ENCODE results near the gene HIVEP3. TPM values are rescaled to one million over a fixed set of nuclear protein-coding genes. Genes with fewer than 3 reads are reported as not detected.

Gene HIVEP3
- polyA plus RNA-seq, 3 donors, result 3.3 to 4.0 (median 3.7) TPM

DNA sequence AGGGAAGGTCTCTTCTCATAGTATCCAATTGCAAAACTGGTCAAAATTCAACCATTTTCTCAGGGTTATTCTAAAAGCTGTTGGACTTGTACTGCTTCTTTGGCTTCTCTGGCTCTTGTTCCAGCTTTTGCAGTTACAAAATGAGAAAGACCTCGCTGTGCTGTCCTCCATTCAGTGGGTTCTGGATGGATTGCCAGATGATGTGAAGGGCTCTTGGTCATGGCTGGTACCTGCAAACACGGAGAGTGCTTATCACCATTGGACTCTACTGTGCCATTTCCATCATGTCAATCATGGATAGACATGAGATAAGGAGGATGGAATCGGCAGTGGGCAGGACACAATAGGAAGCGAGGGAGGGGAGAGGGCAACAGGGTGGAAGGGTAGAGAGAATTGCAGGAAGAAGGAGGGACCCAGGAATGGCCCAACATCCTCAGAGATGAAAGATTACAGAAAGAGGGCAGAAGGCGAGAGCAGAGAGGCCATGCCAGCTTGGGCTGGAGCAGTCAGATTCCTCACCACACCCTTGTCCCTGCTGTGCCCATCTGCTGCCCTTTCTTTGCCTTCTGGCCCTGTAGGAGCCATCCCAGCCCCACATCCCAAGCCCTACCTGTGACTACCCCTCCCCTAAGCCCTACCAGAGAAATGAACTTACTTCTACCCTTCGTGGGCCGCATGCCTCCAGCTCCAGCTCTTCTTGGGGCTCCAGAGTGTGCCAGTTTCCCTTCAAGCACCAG, 70.3 kb downstream of the HIVEP3 start:
- DNase-seq, result no peak

DNA sequence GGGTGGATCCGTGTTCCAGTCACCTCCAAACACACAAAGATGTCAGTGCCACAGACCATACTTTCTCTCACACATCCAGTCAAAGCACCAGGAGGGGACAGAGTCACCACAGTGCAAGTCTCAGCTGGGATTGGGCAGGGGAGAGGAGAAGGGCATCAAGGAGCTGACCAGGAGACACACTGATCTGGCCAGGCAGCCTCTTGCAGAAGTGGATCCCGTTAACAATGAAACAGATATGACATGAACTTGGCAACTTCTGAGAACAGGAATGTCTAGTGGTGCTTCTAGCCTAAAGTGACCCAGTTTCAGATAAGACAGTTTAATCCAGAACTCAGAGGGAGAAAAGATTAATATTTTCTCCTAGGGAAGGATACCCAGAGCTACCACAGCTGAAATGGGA, 71.0 kb downstream of the HIVEP3 start:
- no peak for DNase-seq

DNA sequence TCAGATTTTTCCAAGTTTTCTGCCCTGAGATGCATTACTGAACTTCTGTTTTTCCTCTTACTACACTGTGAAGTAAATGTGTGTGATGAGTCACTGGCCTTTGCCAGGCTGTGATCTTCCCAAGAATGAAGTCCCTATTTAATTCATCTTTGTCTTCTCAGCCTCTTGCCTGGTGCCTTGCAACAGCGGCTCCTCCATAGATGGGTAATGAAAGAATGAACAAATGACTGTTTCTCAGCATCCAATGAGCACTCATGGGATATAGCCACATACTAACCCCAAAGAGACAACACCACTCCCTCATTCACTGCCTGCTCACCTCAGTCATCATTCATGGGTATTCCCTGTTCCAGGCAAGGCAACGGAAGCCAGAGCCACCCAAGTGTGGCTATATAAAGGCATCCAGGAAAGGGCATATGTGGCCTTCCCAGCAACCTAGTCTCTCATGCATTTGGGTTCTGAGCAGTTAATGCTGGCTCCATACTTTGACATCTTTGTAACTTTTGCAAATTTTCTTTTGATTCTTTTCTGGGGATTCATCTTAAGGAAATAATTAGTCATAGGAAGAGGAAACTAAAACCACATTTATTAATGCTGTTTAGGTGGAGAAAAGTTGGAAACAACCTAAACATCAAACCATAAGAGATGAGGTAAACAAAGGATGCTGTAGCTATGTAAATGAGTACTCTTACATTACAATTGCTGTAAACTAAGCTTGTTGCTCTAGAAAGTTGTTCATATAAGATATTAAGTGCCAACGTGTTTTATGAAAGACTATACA, 71.9 kb downstream of the HIVEP3 start:
- no peak for DNase-seq

DNA sequence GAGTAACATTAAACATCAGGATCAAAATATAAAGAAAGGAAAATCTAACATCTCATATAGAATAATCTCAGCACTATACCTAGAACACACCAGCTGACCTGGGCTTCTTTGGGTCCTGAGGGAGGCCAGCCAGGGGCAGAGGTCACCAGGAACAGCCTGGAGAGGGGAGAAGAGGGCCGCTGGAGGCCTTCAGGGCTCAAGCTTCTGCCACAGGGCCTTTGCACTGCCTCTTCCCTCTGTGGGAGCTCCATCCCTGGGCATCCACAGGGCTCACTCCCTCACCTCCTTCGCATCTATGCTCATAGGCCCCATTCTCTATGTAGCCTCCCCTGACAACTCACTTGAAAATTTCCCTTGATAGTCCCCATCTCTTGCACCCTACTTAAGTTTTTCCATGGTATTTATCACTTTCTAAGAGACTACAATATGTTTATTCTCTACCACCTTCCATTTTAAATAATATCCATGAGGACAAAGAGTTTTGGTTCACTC, 73.9 kb downstream of the HIVEP3 start:
- no peak for DNase-seq

DNA sequence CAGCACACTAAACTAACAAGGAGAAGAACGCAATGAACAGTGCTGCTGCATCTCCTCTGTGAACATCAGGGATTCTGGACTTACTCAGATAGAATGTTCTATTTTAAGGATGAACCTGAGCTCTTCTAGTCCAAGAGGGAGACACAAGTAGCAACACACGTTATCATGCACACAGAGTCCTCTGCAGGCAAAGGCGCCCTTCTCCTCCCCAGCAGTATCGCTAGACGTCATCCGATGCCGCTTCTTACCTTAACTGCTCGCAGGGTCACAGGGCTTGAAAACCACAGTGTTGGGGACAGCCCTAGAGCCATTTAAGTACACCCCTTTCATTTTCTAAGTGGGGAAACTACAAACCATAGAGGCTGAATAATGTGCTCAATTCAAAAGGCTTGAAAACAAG, 74.5 kb downstream of the HIVEP3 start:
- no peak for DNase-seq

DNA sequence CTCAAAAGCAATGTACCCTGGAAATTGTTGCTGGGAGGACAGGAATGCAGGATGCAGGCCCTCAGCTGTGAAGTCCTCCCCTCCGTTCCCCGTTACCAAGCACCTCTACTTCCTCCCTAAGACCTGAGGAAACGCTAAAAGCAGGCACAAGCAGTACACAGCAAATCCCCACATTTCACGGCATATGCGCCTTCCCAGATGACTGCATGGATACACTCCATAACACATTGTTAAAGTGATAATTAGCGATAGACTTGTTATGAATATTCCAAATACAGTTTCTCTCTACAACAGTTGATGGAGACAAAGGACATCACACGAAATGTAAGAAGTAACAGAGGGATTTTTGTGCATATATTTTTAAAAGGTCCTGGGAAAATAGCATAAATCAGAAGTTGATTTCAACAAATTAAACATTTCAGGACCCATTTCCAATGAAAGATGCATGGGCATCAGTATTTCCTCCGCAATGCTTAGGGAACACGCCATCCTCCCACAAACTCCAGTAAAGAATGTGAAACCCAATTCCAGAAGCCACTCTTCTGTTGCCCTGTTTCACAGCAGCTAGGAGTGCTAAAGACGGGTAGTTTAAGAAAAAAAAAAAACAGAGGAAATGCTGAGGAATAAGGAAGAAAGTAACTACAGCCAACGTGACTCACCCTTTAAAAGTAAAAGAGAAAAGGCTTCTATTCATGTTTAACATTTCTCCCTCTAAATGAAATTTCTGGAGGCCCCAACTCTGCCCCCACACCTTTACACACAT, 75.5 kb downstream of the HIVEP3 start:
- no peak for DNase-seq

DNA sequence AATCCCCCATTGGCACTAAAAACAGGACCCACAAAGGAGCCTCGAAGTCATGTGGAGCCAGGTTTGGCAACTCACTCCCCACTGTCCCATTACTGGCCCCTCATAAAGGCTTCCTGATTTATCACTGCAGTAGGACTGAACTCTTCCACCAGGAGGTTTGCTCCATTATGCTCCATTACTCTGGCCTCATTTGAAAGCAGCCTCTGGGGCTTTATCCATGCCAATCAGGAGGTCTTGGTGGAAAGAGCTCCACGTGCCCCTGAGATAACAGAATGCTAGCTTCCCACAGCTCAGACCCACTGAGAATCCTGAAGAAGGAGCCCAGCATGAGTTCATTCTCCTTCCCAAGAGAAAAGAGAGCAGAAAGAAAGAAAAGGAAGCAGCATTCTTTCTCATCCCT, 76.4 kb downstream of the HIVEP3 start:
- no peak for DNase-seq

DNA sequence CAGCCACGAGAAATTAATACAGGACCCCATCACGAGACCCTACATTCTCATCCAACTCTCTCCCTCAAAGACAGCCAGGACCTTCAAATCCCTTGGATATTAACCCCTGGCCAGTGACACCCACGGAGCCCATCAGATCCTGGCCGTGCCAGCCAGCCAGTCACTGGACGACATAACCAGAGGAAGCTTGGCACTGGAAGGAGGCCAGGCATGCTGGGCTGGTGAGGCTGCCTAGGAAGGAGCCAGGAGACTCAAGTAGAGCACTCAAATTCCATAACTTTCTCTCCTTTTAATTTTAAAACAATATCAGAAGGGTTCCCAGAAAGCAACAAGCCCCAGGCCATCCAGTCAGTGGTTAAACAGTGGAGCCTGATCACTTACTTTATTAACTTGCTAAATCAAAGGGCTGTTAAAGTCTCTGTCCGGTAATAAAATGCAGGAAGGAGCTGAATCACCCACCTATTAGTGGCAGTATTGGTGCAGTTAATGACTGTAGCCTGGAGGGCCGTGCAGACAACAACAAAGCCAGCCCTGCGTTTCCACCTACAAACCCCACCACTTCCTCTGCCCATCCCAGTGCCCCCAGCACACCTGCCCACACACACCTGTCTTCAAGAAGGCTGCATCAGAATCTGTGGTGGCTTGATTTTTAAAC, 78.0 kb downstream of the HIVEP3 start:
- DNase-seq, result no peak

DNA sequence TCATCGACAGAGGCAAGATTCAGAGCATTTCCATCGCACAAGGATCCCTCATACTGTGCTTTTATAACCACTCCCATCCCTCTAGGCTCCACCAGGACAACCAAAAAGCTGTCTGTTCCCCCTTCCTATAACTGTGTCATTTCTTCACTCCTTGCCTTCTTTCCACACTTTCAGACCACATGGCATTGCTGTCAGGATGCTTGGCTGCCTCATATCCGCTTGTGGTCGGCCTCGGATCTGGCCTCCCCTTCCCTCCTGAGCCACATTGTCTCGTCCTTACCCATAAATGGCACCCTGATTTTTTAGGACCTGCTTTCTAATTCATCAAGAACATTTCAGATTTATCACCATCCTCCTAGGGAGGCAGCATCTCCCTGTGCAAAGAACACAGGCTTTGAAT, 80.5 kb downstream of the HIVEP3 start:
- DNase-seq, result no peak

DNA sequence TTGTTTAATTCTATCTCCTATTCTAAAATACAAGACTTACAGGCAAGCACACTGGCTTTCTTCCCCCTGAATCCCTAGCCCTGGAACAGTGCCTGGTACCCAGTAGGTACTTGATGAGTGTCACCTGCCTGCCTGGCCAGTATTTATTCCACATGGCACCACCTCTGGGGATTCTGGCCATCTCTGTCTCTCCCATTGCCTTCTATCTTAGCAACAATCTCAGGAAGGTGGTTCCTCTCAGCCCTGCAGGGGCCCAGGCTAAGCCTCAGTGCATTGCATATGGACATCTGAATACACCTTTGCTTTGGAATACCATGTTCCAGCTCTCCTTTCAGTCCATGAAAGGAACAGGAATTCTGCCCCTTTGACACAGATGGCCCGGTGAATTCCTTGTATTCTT, 81.0 kb downstream of the HIVEP3 start:
- DNase-seq, result no peak

DNA sequence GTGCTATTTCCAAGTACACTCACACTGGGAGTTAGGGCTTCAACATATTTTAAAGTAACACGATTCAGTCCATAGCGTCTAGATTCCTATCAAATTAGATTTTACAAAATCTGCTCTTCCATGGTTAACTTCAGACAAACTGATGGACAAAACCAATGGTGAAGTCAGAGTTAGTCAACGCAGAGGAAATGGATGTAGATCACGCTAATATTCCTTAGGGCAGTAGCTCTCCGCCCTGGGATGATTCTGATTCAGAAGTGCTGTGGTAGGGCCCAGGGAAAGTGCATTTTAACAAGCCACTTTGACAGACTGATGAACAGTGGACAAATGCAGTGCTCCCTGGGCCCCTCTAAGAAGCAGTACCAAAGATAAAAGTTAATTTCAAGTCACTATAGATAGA, 83.2 kb downstream of the HIVEP3 start:
- DNase-seq, result no peak

DNA sequence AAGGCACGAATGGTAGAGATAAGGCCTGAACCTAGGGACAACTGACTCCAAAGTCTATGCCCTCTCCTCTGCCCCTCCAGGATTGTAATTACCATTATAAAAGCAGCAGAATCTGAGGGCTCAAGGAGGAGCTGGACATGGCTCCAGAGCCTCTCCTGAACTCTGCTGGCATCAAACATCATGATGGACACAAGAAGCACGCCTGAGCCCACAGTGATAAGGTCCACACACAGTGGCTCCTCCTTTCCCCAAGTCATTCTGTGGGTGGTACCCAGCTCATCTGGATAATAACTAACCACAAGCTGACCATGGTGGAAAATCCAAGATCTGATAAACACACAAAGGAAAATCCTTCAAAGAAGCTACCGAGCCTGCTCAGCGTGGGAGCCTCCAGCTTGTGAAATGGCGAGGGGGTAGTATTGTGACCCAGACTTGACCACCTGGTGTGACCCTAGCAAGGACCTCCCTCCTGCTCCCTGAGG, 85.2 kb downstream of the HIVEP3 start:
- DNase-seq, result no peak

DNA sequence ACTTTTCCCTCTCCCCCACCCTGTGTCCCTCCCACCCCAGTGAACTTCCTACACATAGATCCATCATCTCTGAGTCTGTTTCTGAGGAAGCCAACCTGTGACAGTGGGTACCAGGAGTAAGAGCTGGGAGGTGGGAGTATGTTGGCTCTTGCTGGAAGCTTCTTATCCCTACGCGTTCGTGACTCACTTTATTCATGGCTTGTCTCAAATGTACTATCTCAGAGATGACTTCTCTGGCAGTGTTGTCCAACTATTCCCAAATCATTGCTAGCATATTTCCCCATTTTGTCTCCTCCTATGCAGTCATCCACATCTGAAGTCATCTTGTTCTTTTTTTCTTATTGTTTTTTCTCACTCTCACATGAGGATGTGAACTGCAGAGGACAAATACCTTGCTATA, 88.0 kb downstream of the HIVEP3 start:
- DNase-seq, result no peak

DNA sequence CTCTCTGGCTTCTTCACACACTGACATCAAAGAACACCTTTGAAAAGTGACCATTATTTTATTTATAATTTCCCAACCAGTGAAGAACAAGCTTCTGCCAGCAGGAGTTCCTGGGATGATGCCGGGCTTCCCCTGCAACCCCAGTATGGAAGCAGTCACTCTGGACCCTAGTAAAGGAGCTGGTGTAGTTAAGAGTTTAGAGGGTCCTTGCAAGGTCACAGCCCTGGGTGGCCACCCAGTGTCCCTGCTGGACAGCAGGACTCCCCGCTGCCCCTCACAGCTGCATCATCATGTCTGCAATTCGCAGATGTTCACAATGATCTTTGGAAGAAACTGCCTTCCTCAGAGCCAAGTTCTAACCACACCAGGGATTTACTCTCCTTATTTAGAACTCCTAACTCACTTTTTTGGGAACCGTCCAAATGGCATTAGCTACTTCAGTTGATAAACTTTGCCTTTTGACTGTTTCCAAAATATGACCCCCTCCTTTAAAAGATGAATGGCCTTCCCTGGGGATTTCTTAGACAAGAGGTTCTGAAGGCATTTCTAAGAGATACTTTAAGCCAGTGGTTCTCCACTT, 90.6 kb downstream of the HIVEP3 start:
- no peak for DNase-seq

DNA sequence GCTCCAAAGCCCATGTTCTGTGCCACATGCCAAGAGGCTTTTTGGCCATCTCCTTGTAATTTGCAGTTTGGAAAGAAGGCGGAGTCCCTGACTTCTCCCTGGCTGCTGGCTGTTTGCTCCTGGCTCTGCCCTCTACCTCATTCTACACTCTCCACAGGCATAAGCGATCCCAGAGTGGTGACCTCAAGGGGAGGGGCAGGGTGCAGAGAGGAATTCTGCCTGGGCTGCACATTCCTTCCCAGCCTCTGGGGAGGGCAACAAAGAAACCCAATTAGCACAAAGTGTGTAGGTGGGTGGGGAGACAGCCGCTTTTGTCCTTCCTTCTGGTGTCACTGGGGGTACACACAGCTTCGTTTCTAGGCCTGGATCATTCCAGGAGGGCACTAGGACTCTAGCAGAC, 95.3 kb downstream of the HIVEP3 start:
- no peak for DNase-seq

DNA sequence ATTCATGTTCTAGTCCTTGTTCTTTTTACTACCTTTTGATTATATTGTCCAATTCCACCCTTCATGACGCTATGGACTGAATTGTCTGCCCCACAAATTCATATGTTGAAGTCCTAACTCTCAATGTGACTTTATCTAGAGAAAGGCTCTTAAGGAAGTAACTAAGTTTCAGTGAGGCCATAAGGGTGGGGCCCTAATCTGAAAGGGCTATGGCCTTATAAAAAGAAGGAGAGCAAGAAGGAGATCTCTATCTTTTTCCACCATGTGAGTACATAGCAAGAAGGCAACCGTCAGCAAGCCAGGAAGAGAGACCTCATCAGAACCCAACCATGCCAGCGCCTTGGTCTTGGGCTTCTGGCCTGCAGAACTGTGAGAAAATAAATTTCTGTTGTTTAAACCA, 95.9 kb downstream of the HIVEP3 start:
- no peak for DNase-seq

DNA sequence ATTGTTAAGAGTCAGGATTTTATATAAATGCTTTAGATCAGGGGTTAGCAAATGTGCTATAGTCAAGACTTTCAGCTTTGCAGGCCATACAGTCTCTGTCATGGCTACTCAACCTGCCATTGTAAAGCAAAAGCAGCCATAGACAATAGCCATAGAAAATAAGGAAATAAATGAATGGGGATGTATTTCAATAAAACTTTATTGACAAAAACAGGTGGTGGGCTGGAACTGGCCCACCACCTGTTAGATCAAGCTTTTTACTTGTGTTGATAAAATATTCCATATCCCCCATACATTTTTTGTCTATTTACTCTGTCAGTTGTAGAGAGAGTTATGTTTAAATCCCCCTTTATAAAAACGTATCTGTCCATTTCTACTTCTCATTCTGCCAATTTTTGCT, 98.9 kb downstream of the HIVEP3 start:
- no peak for DNase-seq

DNA sequence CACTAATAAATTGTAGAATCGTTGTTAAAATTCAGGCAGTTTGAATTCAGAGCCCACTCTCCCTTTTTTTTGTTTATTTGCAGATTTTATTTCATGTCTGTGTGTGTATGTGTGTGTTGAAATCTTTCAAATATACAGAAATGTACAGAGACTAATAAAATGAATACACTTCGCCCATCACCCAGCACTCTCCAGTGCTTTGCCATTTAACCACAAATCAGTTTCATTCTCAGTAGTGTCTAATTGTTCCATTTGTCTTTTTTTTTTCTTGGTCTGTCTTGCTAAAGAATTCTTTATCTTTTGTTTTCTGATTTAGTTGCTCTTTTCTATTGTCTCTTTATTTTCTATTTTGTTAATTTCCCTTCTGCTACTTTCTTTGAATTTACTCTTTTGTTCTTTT, 99.7 kb downstream of the HIVEP3 start:
- no peak for DNase-seq

DNA sequence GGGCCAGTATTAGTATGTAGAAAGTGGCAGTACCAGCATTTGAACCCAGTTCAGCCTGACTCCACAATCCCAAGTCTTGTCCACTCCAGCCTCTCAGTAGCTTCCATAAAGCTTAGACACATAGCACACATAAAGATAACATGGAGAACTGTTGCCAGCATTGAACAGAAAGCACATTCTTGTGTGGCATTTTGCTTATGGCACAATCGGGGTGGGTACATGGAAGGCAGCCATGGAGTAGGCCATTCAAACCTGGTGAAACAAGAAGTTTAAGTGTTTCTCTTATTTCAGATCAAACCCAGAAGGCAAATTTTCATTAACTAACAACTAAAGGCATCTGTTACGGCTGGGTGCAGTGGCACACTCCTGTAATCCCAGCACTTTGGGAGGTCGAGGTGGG, 102.7 kb downstream of the HIVEP3 start:
- DNase-seq, result no peak

DNA sequence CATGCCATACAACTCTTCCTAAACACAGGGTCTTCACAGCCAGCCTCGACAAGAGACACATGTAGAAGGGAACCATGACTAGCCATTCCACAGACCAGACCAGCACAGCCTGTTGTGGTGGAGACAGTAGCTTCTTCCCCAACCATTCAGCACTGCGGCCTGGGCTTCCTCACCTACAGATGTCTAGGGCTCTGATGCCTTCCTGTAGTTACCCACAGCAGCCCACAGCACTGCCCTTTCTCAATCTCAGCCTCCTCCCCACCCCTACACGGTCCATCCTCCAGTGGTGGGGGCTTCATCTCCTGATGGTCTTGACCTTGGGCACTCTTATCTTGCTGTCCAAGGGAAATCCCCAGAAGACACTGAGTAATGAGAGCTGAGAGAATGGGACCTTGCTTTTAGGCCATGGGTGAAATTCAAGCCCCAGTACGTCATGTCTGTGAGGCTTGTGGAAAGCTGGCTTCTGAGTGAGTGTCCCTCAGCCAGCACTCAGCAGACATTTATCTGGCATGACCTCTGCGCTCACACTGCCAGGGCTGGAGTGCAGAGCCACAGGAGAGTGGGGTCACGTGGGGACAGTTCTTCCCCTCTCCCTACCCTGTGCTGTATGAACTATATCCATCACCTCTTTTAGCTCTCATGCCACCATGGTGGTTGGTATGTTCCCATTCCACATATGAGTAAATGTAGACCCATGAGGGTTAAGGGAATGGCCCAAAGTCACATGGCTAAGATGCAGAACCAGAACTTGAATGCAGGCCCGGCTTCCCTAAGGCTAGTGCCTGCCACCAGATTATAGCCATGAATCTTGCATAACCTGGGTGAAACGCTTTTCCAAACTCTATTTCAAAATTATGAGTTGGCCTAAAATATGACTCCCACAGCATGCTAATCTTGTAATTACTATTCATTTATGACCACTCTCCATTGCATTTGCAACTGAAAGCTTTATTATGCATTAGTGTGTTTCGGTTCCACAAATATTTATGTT, 104.7 kb downstream of the HIVEP3 start:
- no peak for DNase-seq

Measured in renal pelvis (tissue), 4 donors.